ENCODE results near the gene MYO3B. TPM values are rescaled to one million over a fixed set of nuclear protein-coding genes. Genes with fewer than 3 reads are reported as not detected.

The MYO3B gene
- 1 to 10 TPM; 7.9 to 9.3 (median 8.7) TPM for polyA plus RNA-seq (ENCODE audit: insufficient read length in 4 of 4)

GRCh38 chr2:170177950-170178781 is at the start of gene MYO3B:
Gene MYO3B (plus strand): TSS chr2:170178147. CDS start chr2:170178288, 141 bp downstream.
- no peak for DNase-seq (ENCODE audit: low read depth in 4 of 4, low spot score in 2 of 4)

- no peak for DNase-seq (ENCODE audit: low read depth in 4 of 4, low spot score in 2 of 4)
Observed at GRCh38 chr2:170139276-170139967, 38.5 kb upstream of the MYO3B start.

GRCh38 chr2:170140561-170140960 is 37.4 kb upstream of the MYO3B start:
- DNase-seq (ENCODE audit: low read depth in 4 of 4, low spot score in 2 of 4): no peak

- DNase-seq (ENCODE audit: low read depth in 4 of 4, low spot score in 2 of 4): no peak
Observed at GRCh38 chr2:170141865-170142264, 36.1 kb upstream of the MYO3B start.

GRCh38 chr2:170142502-170142901 is 35.4 kb upstream of the MYO3B start:
- no peak for DNase-seq (ENCODE audit: low read depth in 4 of 4, low spot score in 2 of 4)

GRCh38 chr2:170143045-170143717 is 34.8 kb upstream of the MYO3B start:
- no peak for DNase-seq (ENCODE audit: low read depth in 4 of 4, low spot score in 2 of 4)

GRCh38 chr2:170144761-170145160 is 33.2 kb upstream of the MYO3B start:
- DNase-seq (ENCODE audit: low read depth in 4 of 4, low spot score in 2 of 4): no peak

- DNase-seq (ENCODE audit: low read depth in 4 of 4, low spot score in 2 of 4): no peak
Observed at GRCh38 chr2:170145191-170145590, 32.8 kb upstream of the MYO3B start.

- DNase-seq (ENCODE audit: low read depth in 4 of 4, low spot score in 2 of 4): no peak
Observed at GRCh38 chr2:170145675-170146432, 32.1 kb upstream of the MYO3B start.

GRCh38 chr2:170146784-170147183 is 31.2 kb upstream of the MYO3B start:
- no peak for DNase-seq (ENCODE audit: low read depth in 4 of 4, low spot score in 2 of 4)

- DNase-seq (ENCODE audit: low read depth in 4 of 4, low spot score in 2 of 4): no peak
Observed at GRCh38 chr2:170147576-170147975, 30.4 kb upstream of the MYO3B start.

- no peak for DNase-seq (ENCODE audit: low read depth in 4 of 4, low spot score in 2 of 4)
Observed at GRCh38 chr2:170148161-170148560, 29.8 kb upstream of the MYO3B start.

GRCh38 chr2:170152421-170152820 is 25.5 kb upstream of the MYO3B start:
- DNase-seq (ENCODE audit: low read depth in 4 of 4, low spot score in 2 of 4): no peak

GRCh38 chr2:170155022-170155722 is 22.8 kb upstream of the MYO3B start:
- DNase-seq (ENCODE audit: low read depth in 4 of 4, low spot score in 2 of 4): no peak

- no peak for DNase-seq (ENCODE audit: low read depth in 4 of 4, low spot score in 2 of 4)
Observed at GRCh38 chr2:170155723-170156253, 22.2 kb upstream of the MYO3B start.

- DNase-seq (ENCODE audit: low read depth in 4 of 4, low spot score in 2 of 4): no peak
Observed at GRCh38 chr2:170156592-170156991, 21.4 kb upstream of the MYO3B start.

GRCh38 chr2:170157025-170157684 is 20.8 kb upstream of the MYO3B start:
- no peak for DNase-seq (ENCODE audit: low read depth in 4 of 4, low spot score in 2 of 4)

- DNase-seq (ENCODE audit: low read depth in 4 of 4, low spot score in 2 of 4): no peak
Observed at GRCh38 chr2:170159060-170159459, 18.9 kb upstream of the MYO3B start.
